ENCODE data around the gene SETD1A.
"Not testable (repeated sequence)": the region's sequence is repeated elsewhere in the genome, so short reads cannot be mapped to it uniquely, and the experiment has no call there.

Gene SETD1A

GRCh38 chr16:31008551-31008950, 51.0 kb downstream of the SETD1A start:
- intact Hi-C loops (cut with DNase I) = no loop called here
- no peak for DNase-seq

GRCh38 chr16:31009120-31009519, 51.6 kb downstream of the SETD1A start:
- intact Hi-C loops (cut with DNase I) = no loop called here

GRCh38 chr16:31009894-31010584, 52.5 kb downstream of the SETD1A start:
- intact Hi-C loops (cut with DNase I) = no loop called here
- DNase-seq = peak in 3 of 10 donors; percentile 33 to 89 (median 47)

More at GRCh38 chr16:31009120-31009519, 51.6 kb downstream of the SETD1A start:
- DNase-seq = no peak

GRCh38 chr16:31010585-31011325, 53.2 kb downstream of the SETD1A start, which contains the start of gene STX1B:
TSS of gene STX1B (minus strand) at chr16:31010638. CDS start at chr16:31010396, 242 bp downstream.
- intact Hi-C loops (cut with DNase I) = no loop called here
- DNase-seq = peak; percentile 50 to 96 (median 81)

GRCh38 chr16:31011815-31012214, 54.3 kb downstream of the SETD1A start:
- DNase-seq; intact Hi-C loops (cut with DNase I): not testable (repeated sequence)

GRCh38 chr16:31013292-31013691, 55.7 kb downstream of the SETD1A start:
- intact Hi-C loops (cut with DNase I); DNase-seq: not testable (repeated sequence)

- intact Hi-C loops (cut with DNase I) = no loop called here
- DNase-seq = no peak
These were observed 58.5 kb downstream of the SETD1A start for GRCh38 chr16:31016018-31016417.

- intact Hi-C loops (cut with DNase I); DNase-seq: not testable (repeated sequence)
These were observed 60.2 kb downstream of the SETD1A start for GRCh38 chr16:31017756-31018155.

- no peak for DNase-seq
- intact Hi-C loops (cut with DNase I) = no loop called here
These were observed 63.0 kb downstream of the SETD1A start for GRCh38 chr16:31020536-31020935.

GRCh38 chr16:31022544-31023251, 65.1 kb downstream of the SETD1A start:
- peak in 1 of 10 donors; percentile 35 for DNase-seq

GRCh38 chr16:31023252-31023602, 65.7 kb downstream of the SETD1A start:
- DNase-seq = no peak
- intact Hi-C loops (cut with DNase I) = no loop called here

More at GRCh38 chr16:31022544-31023251, 65.1 kb downstream of the SETD1A start:
- intact Hi-C loops (cut with DNase I) = no loop called here

- intact Hi-C loops (cut with DNase I) = no loop called here
- DNase-seq = peak in 1 of 10 donors; percentile 16
These were observed 66.2 kb downstream of the SETD1A start for GRCh38 chr16:31023627-31024226.

GRCh38 chr16:31025339-31025738, 67.8 kb downstream of the SETD1A start:
- no peak for DNase-seq
- intact Hi-C loops (cut with DNase I) = no loop called here

- intact Hi-C loops (cut with DNase I) = no loop called here
- DNase-seq = peak in 1 of 10 donors; percentile 33
These were observed 71.7 kb downstream of the SETD1A start for GRCh38 chr16:31029272-31029671.

GRCh38 chr16:31031276-31031675, 73.7 kb downstream of the SETD1A start:
- intact Hi-C loops (cut with DNase I) = loop anchor here (5.0 kb wide), 1 partner anchor 41 kb away; the partner anchor contains the start of genes ZNF646 and ZNF668
- peak in 1 of 10 donors; percentile 24 for DNase-seq

- intact Hi-C loops (cut with DNase I) = loop anchor here (5.0 kb wide), 1 partner anchor 39 kb away; the partner anchor contains the start of genes ZNF646 and ZNF668
- peak; percentile 95 to 99 (median 97) for DNase-seq
These were observed 75.5 kb downstream of the SETD1A start, which contains the start of gene STX4 for GRCh38 chr16:31032736-31033708. TSS of gene STX4 (plus strand) at chr16:31033558. CDS start at chr16:31033806, 248 bp downstream.

- DNase-seq = peak; percentile 83 to 99 (median 92)
- intact Hi-C loops (cut with DNase I) = loop anchor here (5.0 kb wide), 1 partner anchor 38 kb away; the partner anchor contains the start of genes ZNF646 and ZNF668
These were observed 76.3 kb downstream of the SETD1A start for GRCh38 chr16:31033709-31034492.

Measured in posterior cingulate gyrus (tissue), 11 donors.